Astrocyte (in vitro differentiated cells and primary cell): ENCODE measurements around the gene TFAM. TPM values are rescaled to one million over a fixed set of nuclear protein-coding genes. Genes with fewer than 3 reads are reported as not detected.

Experiments used
- DNase-seq: peaks from one replicate; pipeline ENCODE4 v3.0.0-alpha.2; 2010; ENCODE audit warnings: low read depth
- FAIRE-seq: peaks from 2 replicates; lab custom pipeline; 2011; peaks lifted over from hg19 to GRCh38; lab: Jason Lieb, UNC
- H2AFZ ChIP-seq: 2 replicates; pipeline ENCODE4 v1.6.0; 2012; ENCODE audit warnings: low read depth, low read length, inconsistent platforms
- H3K27ac ChIP-seq: 2 replicates; pipeline ENCODE4 v1.5.1; 2011; ENCODE audit warnings: low read depth, low read length, inconsistent platforms
- H3K27me3 ChIP-seq: 2 replicates; pipeline ENCODE4 v1.6.0; 2011; ENCODE audit warnings: low read length, inconsistent platforms; ENCODE audit not compliant: insufficient read depth
- H3K36me3 ChIP-seq: 2 replicates; pipeline ENCODE4 v1.5.1; 2011; ENCODE audit warnings: low read length, inconsistent platforms; ENCODE audit not compliant: insufficient read depth
- H3K4me1 ChIP-seq: 2 replicates; pipeline ENCODE4 v1.5.1; 2011; ENCODE audit warnings: low read length, inconsistent platforms; ENCODE audit not compliant: insufficient read depth
- H3K4me2 ChIP-seq: 2 replicates; pipeline ENCODE4 v1.6.0; 2012; ENCODE audit warnings: low read length, inconsistent platforms
- H3K4me3 ChIP-seq: 2 replicates; pipeline ENCODE4 v1.5.1; 2011; ENCODE audit warnings: low read depth, mild to moderate bottlenecking, low read length, inconsistent platforms; ENCODE audit not compliant: insufficient read depth
- H3K79me2 ChIP-seq: 2 replicates; pipeline ENCODE4 v1.6.0; 2012; ENCODE audit warnings: mild to moderate bottlenecking, low read length, inconsistent platforms; ENCODE audit not compliant: insufficient read depth
- H3K9ac ChIP-seq: 2 replicates; pipeline ENCODE4 v1.6.0; 2012; ENCODE audit warnings: mild to moderate bottlenecking, low read length, inconsistent platforms
- H3K9me3 ChIP-seq: 2 replicates; pipeline ENCODE4 v1.5.1; 2012; ENCODE audit warnings: low read depth, mild to moderate bottlenecking, low read length, inconsistent platforms; ENCODE audit not compliant: insufficient read depth
- H4K20me1 ChIP-seq: 2 replicates; pipeline ENCODE4 v1.6.0; 2012; ENCODE audit warnings: low read length, inconsistent platforms; ENCODE audit not compliant: insufficient read depth
- H3K27ac Mint-ChIP-seq: one replicate; pipeline ENCODE4 v1.8.0; 2021; ENCODE audit warnings: mild to moderate bottlenecking, mixed read lengths; ENCODE audit not compliant: unreplicated experiment
- H3K27me3 Mint-ChIP-seq: one replicate; pipeline ENCODE4 v1.8.0; 2021; ENCODE audit warnings: low read depth, mixed read lengths; ENCODE audit not compliant: unreplicated experiment
- H3K36me3 Mint-ChIP-seq: one replicate; pipeline ENCODE4 v1.8.0; 2021; ENCODE audit warnings: low read depth, mixed read lengths; ENCODE audit not compliant: unreplicated experiment
- H3K4me1 Mint-ChIP-seq: one replicate; pipeline ENCODE4 v1.8.0; 2021; ENCODE audit warnings: low read depth, mixed read lengths; ENCODE audit not compliant: unreplicated experiment
- H3K4me3 Mint-ChIP-seq: one replicate; pipeline ENCODE4 v1.8.0; 2021; ENCODE audit warnings: mild to moderate bottlenecking, moderate library complexity, mixed read lengths; ENCODE audit not compliant: unreplicated experiment
- H3K9me3 Mint-ChIP-seq: one replicate; pipeline ENCODE4 v1.8.0; 2021; ENCODE audit warnings: mild to moderate bottlenecking, mixed read lengths; ENCODE audit not compliant: unreplicated experiment
- EZH2 ChIP-seq: IDR thresholded peaks from 2 replicates; pipeline ENCODE4 v1.6.1; 2012; ENCODE audit warnings: mild to moderate bottlenecking, low read length, inconsistent platforms; ENCODE audit not compliant: insufficient read depth
- total RNA-seq: library from RNA; stranded (reverse); gene quantifications from 2 replicates; pipeline ENCODE4 v1.2.1, GENCODE V29; 2021
- TF ChIP-seq, protein P1 (sequence below): IDR thresholded peaks from 2 replicates; pipeline ENCODE4 v1.5.1; 2011; ENCODE audit warnings: low read depth, mild to moderate bottlenecking, inconsistent platforms, low read length, moderate library complexity; ENCODE audit not compliant: insufficient read depth

Gene TFAM
- total RNA-seq, 1 donor from 2014 or later, result 41.4 TPM

DNA sequence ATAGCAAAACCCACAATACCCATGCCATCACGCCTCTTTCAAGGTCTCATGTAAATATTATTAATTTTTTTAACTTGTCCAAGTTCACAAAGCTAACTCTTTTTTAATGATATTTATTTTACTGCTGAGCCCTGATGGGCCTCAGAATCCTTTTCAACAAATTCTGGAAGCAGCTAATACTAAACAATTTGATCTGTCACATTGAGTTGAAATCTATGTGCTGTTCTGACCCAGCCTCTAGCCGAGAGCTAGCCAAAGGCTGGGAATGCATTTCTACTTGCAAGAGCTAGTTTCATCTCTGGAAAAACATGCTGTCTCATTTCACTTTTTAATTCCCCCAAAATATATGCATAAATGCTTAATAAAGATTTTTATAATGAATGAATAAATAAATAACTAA lies 47.9 kb downstream of the TFAM start:
- Histone ChIP-seq H3K4me1 (peaks cover 14% of the 10 kb centered on the region), H4K20me1 (no peaks in the 10 kb centered on the region), H3K4me2 (no peak overlapping the region), H3K27ac (no peak overlapping the region), H3K4me3 (no peak overlapping the region), H3K27me3 (no peaks in the 10 kb centered on the region), H3K36me3 (no peaks in the 10 kb centered on the region), H3K79me2 (no peaks in the 10 kb centered on the region), H2AFZ (no peak overlapping the region), H3K9ac (no peak overlapping the region), H3K9me3 (no peaks in the 10 kb centered on the region)
- no peaks in the 10 kb centered on the region for H3K27me3 Mint-ChIP-seq
- H3K4me3 Mint-ChIP-seq, result no peak overlapping the region
- TF ChIP-seq, protein P1, sequence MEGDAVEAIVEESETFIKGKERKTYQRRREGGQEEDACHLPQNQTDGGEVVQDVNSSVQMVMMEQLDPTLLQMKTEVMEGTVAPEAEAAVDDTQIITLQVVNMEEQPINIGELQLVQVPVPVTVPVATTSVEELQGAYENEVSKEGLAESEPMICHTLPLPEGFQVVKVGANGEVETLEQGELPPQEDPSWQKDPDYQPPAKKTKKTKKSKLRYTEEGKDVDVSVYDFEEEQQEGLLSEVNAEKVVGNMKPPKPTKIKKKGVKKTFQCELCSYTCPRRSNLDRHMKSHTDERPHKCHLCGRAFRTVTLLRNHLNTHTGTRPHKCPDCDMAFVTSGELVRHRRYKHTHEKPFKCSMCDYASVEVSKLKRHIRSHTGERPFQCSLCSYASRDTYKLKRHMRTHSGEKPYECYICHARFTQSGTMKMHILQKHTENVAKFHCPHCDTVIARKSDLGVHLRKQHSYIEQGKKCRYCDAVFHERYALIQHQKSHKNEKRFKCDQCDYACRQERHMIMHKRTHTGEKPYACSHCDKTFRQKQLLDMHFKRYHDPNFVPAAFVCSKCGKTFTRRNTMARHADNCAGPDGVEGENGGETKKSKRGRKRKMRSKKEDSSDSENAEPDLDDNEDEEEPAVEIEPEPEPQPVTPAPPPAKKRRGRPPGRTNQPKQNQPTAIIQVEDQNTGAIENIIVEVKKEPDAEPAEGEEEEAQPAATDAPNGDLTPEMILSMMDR, result no peak
- no peak for TF ChIP-seq EZH2
- DNase-seq, result no peak
- H3K9me3 Mint-ChIP-seq, result peaks cover 7% of the 10 kb centered on the region
- peaks cover 24% of the 10 kb centered on the region for H3K4me1 Mint-ChIP-seq
- H3K36me3 Mint-ChIP-seq, result no peaks in the 10 kb centered on the region
- H3K27ac Mint-ChIP-seq, result no peak overlapping the region
- no peak for FAIRE-seq

DNA sequence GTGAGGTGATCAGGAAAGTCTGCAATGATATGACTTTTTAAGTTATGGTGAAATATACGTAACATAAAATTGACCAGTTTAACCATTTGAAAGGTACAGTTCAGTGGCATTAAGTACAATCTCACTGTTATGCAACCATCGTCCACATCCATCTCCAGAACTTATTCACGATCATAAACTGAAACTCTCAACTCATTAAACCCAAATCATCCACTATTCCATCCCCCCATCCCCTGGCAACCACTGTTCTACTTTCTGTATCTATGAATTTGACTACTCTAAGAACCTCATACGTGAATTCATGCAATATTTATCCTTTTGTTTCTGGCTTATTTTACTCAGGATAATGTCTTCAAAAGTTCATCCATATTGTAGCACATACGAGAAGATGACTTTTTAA lies 48.4 kb downstream of the TFAM start:
- Histone ChIP-seq H3K79me2 (no peaks in the 10 kb centered on the region), H4K20me1 (no peaks in the 10 kb centered on the region), H3K27me3 (no peaks in the 10 kb centered on the region), H3K27ac (no peak overlapping the region), H3K9ac (no peak overlapping the region), H3K36me3 (no peaks in the 10 kb centered on the region), H3K9me3 (no peaks in the 10 kb centered on the region), H2AFZ (no peak overlapping the region), H3K4me3 (no peak overlapping the region), H3K4me2 (no peak overlapping the region), H3K4me1 (peaks cover 18% of the 10 kb centered on the region)
- no peak for DNase-seq
- FAIRE-seq, result peak; percentile 49
- TF ChIP-seq, protein P1, result no peak
- Mint-ChIP-seq H3K36me3 (no peaks in the 10 kb centered on the region), H3K4me1 (peaks cover 29% of the 10 kb centered on the region), H3K27me3 (no peaks in the 10 kb centered on the region), H3K27ac (no peak overlapping the region), H3K4me3 (no peak overlapping the region), H3K9me3 (peaks cover 6% of the 10 kb centered on the region)

DNA sequence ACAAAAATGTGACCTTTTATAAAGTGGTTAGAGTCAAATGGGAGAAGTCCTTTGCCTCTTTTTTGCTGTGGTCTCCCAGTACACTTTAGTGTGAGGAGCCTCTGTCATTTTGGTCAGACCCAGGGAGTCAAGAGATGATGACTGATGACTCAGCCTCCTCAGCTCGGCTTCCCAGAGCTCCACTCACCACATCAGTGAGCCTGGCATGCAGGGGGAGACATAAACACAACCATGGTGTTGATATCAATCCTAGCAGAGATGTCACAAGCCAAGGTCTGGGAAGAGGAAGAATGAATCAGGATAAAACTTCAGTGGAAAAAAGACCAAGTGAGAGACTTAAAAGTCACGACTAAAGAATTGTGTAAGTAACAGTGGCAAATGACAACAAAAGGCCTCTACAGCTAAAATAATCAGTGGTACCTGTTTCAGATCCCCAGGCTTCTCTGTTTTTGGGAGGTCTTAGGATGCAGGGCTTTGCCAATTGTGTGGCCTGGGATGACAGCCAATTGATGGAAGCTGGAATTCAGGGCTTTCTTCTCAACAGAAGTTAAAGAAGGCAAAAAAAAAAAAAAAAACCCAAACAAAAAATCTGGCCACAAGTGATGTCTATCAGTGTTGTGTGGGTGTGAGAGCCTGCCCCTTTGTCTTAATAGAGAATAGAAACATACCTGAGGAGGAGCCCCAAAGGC lies 50.2 kb downstream of the TFAM start:
- H3K27ac Mint-ChIP-seq, result peak overlapping the region; percentile 83
- Histone ChIP-seq H3K36me3 (no peaks in the 10 kb centered on the region), H3K4me3 (no peak overlapping the region), H3K9me3 (no peaks in the 10 kb centered on the region), H3K9ac (peak overlapping the region; percentile 64), H4K20me1 (no peaks in the 10 kb centered on the region), H3K4me2 (peak overlapping the region; percentile 65), H3K27me3 (no peaks in the 10 kb centered on the region), H3K27ac (peak overlapping the region; percentile 94), H3K4me1 (peaks cover 28% of the 10 kb centered on the region), H2AFZ (no peak overlapping the region), H3K79me2 (no peaks in the 10 kb centered on the region)
- peaks cover 31% of the 10 kb centered on the region for H3K4me1 Mint-ChIP-seq
- TF ChIP-seq, protein P1, result no peak
- no peak for TF ChIP-seq EZH2
- peaks cover 4% of the 10 kb centered on the region for H3K36me3 Mint-ChIP-seq
- FAIRE-seq (peak; percentile 100), DNase-seq (peak; percentile 100)
- H3K27me3 Mint-ChIP-seq, result no peaks in the 10 kb centered on the region
- H3K4me3 Mint-ChIP-seq, result peak overlapping the region; percentile 15
- peaks cover 8% of the 10 kb centered on the region for H3K9me3 Mint-ChIP-seq
